MCF 10A (cell line): ENCODE measurements around the gene DNAJB2. TPM values are rescaled to one million over a fixed set of nuclear protein-coding genes. Genes with fewer than 3 reads are reported as not detected.

Source experiments
- BruUV-seq: library from RNA; stranded (reverse); fragments of 400-500 nt; replicated peaks from 2 replicates; lab custom pipeline; 2021; lab: Mats Ljungman, UMichigan
- CTCF ChIA-PET: fragments of 300-600 bp; sonication (Branson Sonifier 250); formaldehyde crosslinking; extraction: SDS; loops from one replicate; lab custom pipeline; 2021; ENCODE audit warnings: antibody characterized with exemption, inconsistent platforms; lab: Yijun Ruan, JAX
- POLR2A ChIA-PET: fragments of 300-600, 350-650 bp; sonication (Branson Sonifier 250); formaldehyde crosslinking; extraction: SDS; loops from one replicate; lab custom pipeline; 2020; ENCODE audit warnings: antibody characterized with exemption, inconsistent platforms; lab: Yijun Ruan, JAX
- DNase-seq: peaks from one replicate; pipeline ENCODE4 v3.0.0-alpha.2; 2018; ENCODE audit not compliant: unreplicated experiment
- H3K27ac Mint-ChIP-seq: one replicate; pipeline ENCODE4 v1.8.0; 2022; ENCODE audit warnings: mild to moderate bottlenecking, low read depth, mixed read lengths; ENCODE audit not compliant: unreplicated experiment
- H3K27me3 Mint-ChIP-seq: one replicate; pipeline ENCODE4 v1.8.0; 2022; ENCODE audit warnings: mixed read lengths; ENCODE audit not compliant: insufficient read depth, unreplicated experiment
- H3K36me3 Mint-ChIP-seq: one replicate; pipeline ENCODE4 v1.8.0; 2022; ENCODE audit warnings: mild to moderate bottlenecking, moderate library complexity, mixed read lengths; ENCODE audit not compliant: insufficient read depth, unreplicated experiment
- H3K4me1 Mint-ChIP-seq: one replicate; pipeline ENCODE4 v1.8.0; 2022; ENCODE audit warnings: mixed read lengths; ENCODE audit not compliant: insufficient read depth, unreplicated experiment
- H3K4me3 Mint-ChIP-seq: one replicate; pipeline ENCODE4 v1.8.0; 2022; ENCODE audit warnings: mild to moderate bottlenecking, moderate library complexity, mixed read lengths; ENCODE audit not compliant: unreplicated experiment
- H3K9me3 Mint-ChIP-seq: one replicate; pipeline ENCODE4 v1.8.0; 2022; ENCODE audit warnings: mixed read lengths; ENCODE audit not compliant: unreplicated experiment
- CTCF ChIP-seq: fragments of 200-600 bp; IDR thresholded peaks from one replicate; pipeline ENCODE4 v1.8.0; 2022; ENCODE audit warnings: antibody characterized with exemption, mild to moderate bottlenecking; ENCODE audit not compliant: unreplicated experiment
- intact Hi-C: fragments of 100-400 bp; cut with micrococcal nuclease; formaldehyde crosslinking; loops from 2 replicates; pipeline ENCODE4 v1.14.1; 2022
- total RNA-seq: library from RNA; stranded (reverse); gene quantifications from 2 replicates; pipeline ENCODE4 v1.2.3, GENCODE V29; 2022

The DNAJB2 gene
- total RNA-seq, 1 experiment from 2014 or later, result 59.8 TPM

GRCh38 chr2:219300022-219300421 lies 20.9 kb downstream of the DNAJB2 start:
- H3K27ac Mint-ChIP-seq, result no peak overlapping the region
- BruUV-seq, result no TSS peak
- no peaks in the 10 kb centered on the region for H3K9me3 Mint-ChIP-seq
- peaks cover 6% of the 10 kb centered on the region for H3K36me3 Mint-ChIP-seq
- intact Hi-C loops, result no loop called here
- no peaks in the 10 kb centered on the region for H3K4me1 Mint-ChIP-seq
- no peak for DNase-seq
- H3K27me3 Mint-ChIP-seq, result peaks cover 56% of the 10 kb centered on the region
- POLR2A ChIA-PET, result interaction anchor here (0.7 to 1.4 kb wide), 3 partner anchors 55 to 122 kb away, joined by 3 read pairs; partner anchors contain the start of gene ZFAND2B
- TF ChIP-seq CTCF, result no peak
- CTCF ChIA-PET, result interaction anchor here (0.6 to 17.4 kb wide), 23 partner anchors 9 to 280 kb away, joined by 3 to 445 read pairs (median 5); partner anchors contain the start of genes ANKZF1, ATG9A, CNPPD1 and DNAJB2
- no peak overlapping the region for H3K4me3 Mint-ChIP-seq

GRCh38 chr2:219302412-219302968 lies 23.3 kb downstream of the DNAJB2 start:
- no TSS peak for BruUV-seq
- Mint-ChIP-seq H3K4me3 (no peak overlapping the region), H3K9me3 (no peaks in the 10 kb centered on the region), H3K4me1 (no peaks in the 10 kb centered on the region), H3K36me3 (peaks cover 6% of the 10 kb centered on the region), H3K27ac (no peak overlapping the region), H3K27me3 (peaks cover 79% of the 10 kb centered on the region)
- DNase-seq, result no peak
- POLR2A ChIA-PET, result interaction anchor here (0.7 kb wide), 1 partner anchor 143 kb away, joined by 3 read pairs; no protein-coding TSS in a partner anchor
- no peak for TF ChIP-seq CTCF
- CTCF ChIA-PET, result interaction anchor here (0.5 to 17.4 kb wide), 3 partner anchors 19 to 143 kb away, joined by 3 to 445 read pairs (median 5); partner anchors contain the start of gene DNAJB2
- intact Hi-C loops, result no loop called here

GRCh38 chr2:219304223-219304622 lies 25.1 kb downstream of the DNAJB2 start:
- POLR2A ChIA-PET, result no interaction called here
- H3K4me1 Mint-ChIP-seq, result no peaks in the 10 kb centered on the region

More at GRCh38 chr2:219304223-219304622, 25.1 kb downstream of the DNAJB2 start:
- no peak for TF ChIP-seq CTCF
- no peak for DNase-seq
- H3K4me3 Mint-ChIP-seq, result no peak overlapping the region
- intact Hi-C loops, result no loop called here
- CTCF ChIA-PET, result interaction anchor here (0.6 to 17.4 kb wide), 3 partner anchors 9 to 92 kb away, joined by 3 to 445 read pairs (median 4); partner anchors contain the start of gene DNAJB2
- no TSS peak for BruUV-seq
- H3K27me3 Mint-ChIP-seq, result peaks cover 79% of the 10 kb centered on the region
- no peaks in the 10 kb centered on the region for H3K36me3 Mint-ChIP-seq
- no peaks in the 10 kb centered on the region for H3K9me3 Mint-ChIP-seq
- H3K27ac Mint-ChIP-seq, result no peak overlapping the region
